GM12873 (cell line): Measurements from ENCODE around the gene REELD1.

Source experiments
- TF ChIP-seq, protein P1 (sequence below): IDR thresholded peaks from 2 replicates; pipeline ENCODE4 v1.5.1; 2012; ENCODE audit warnings: low read depth, mild to moderate bottlenecking, moderate library complexity, low read length, control low read depth; ENCODE audit not compliant: insufficient read depth; ENCODE audit errors: missing control alignments

Gene REELD1

DNA sequence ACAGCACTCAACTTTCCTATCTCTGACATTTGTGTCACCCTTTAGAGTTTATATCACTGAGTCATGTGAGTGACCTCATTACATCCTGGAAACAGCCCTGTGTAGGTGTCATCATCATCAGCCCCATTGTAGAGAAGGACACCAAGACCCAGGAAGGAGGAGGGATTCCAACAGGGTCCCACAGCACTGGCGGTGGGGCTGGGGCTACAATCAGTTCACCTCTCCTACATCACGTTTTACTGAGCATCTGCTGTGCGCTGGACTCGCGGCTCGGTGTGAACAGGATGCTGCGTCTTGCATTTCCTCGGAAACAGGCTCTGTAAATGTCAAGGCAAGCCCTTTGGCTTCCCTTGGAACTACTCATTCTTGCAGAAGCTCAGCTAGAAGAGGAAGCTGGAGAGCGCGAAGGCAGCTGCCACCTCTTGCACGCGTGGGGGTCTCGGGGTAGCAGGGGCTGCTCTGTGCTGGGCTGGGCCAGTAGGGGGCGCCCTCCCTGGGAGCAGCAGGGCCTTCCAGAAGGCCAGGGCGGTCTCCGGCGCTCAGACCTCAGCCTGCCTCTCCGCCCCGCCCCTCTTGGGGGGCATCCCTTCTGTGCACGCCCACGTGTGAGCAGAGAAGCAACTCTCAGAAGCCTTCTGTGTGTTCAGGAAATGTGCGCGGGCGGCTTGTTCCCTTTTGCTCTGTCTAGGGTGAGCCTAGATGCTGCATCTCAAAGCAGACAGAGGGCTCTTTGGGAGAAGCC, 29.0 kb downstream of the REELD1 start:
- TF ChIP-seq, protein P1, sequence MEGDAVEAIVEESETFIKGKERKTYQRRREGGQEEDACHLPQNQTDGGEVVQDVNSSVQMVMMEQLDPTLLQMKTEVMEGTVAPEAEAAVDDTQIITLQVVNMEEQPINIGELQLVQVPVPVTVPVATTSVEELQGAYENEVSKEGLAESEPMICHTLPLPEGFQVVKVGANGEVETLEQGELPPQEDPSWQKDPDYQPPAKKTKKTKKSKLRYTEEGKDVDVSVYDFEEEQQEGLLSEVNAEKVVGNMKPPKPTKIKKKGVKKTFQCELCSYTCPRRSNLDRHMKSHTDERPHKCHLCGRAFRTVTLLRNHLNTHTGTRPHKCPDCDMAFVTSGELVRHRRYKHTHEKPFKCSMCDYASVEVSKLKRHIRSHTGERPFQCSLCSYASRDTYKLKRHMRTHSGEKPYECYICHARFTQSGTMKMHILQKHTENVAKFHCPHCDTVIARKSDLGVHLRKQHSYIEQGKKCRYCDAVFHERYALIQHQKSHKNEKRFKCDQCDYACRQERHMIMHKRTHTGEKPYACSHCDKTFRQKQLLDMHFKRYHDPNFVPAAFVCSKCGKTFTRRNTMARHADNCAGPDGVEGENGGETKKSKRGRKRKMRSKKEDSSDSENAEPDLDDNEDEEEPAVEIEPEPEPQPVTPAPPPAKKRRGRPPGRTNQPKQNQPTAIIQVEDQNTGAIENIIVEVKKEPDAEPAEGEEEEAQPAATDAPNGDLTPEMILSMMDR = peak; percentile 83

DNA sequence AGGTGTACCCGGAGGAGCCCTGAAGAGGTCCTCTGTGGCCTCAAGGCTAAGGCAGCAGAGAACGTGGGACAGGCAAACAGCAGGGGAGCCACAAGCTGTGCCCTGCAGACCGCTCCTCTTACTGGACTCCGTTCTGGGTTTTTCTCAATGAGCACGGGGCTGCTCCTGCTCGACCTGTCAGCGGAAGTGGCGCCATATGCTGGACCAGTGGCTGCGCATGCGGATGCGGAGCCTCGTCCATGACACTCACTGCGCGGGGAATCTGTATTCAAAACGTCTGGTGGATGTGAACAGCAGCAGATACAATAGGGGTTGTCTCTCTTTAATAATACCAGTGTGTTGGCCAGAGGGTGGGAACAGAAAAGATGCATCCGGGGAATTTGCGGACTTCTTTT, 29.5 kb downstream of the REELD1 start:
- TF ChIP-seq, protein P1 = no peak

DNA sequence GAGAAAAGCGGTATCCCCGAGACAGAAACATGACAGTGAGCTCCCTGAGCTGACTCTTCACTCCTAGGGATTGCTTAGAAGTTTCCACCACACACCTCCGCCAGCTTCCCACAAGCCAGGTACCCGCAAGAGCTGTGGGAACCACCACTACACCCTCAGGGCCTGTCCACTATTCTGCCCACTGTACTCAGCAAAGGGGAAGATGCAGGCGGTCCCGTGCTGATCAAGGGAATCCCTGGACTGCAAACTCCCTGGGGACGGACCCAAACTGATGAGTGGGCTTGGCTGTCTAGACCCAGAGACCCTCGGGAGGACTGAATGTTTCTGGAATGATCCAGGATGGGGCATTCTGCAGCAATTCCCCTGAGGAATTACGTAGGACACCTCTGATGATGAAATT, 30.2 kb downstream of the REELD1 start:
- TF ChIP-seq, protein P1 = no peak

DNA sequence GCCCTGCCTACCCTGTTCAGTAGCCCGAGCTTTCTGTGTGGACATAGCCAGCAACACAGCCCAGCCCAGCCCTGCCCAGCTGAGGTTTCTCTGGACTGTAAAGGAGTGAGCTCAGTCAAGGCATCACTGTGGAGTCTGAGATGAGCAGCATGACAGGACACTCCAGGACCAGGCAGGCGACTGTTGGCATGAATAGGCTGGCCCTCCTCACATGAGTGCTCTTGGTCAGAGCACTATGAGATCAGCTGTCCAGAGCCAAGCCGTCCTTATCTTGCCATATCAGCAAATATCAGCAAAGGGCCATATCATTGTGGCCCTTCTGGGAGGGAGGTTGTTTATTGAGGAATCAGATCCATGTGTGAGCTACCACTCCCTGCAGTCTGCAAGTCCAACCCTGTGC, 30.9 kb downstream of the REELD1 start:
- TF ChIP-seq, protein P1 = no peak

DNA sequence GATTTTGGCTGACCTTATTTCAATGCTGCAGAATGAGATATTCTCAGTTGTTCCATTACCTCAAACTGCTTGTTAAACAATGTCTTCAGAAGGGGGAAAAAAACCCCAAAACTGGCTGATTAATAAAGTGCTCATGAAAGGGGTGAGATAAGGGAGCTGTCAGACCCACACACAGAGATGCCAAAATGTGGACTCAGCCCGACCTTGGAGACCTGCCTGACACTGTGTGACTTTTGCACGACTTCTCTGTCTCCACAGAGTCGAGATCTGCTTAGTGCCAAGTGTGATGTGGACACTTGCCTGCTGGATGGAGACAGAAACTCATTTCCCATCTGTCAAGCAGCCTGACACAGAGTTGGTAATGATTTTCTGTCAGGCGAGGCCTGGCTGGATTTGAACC, 31.5 kb downstream of the REELD1 start:
- TF ChIP-seq, protein P1 = no peak

DNA sequence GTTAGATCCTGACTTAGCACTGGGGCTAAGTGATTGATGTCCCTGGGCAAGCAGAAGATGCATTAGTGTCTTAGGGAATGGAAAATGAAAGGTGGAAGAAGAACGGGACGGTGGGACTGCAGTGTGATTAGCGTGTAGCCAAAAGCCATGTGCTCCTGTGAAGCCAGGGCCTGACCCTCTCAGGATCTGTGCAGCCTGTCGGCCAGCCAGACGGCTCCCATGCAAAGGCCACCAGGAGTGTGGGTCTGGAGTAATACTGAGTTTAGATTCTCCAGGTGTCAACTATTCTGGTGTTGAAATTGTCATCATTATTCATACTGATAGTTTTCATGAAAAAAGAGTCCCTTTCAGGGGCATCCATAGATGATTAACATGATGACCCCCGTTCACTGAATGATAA, 32.0 kb downstream of the REELD1 start:
- TF ChIP-seq, protein P1 = no peak

DNA sequence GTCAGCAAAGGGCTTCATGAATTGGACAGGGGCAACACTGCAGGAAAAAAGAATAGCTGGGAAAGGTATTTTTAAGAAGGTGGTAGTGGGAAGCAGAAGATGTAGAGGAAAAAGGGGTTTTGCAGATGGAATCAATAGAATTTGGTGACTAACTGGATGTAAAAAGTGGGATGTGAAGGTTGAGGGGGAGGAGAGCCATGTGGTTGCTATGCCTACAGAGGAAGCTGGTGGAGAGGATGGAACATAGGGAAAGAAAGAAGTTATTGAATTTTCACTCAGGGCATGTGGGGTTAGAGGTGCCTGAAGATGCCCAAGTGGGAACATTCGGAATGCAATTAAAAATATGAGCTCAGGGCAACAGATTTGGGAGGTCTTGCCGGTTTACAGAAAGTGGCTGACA, 33.0 kb downstream of the REELD1 start:
- TF ChIP-seq, protein P1 = no peak
